ENCODE results near the gene OTUD4.

The OTUD4 gene

GRCh38 chr4:145195167-145195952 is 15.0 kb upstream of the OTUD4 start:
- no peak for DNase-seq (ENCODE audit: low read depth)
- TF ChIP-seq CTCF (IDR thresholded peaks at IDR 0.05; ENCODE audit: control insufficient read depth, insufficient read depth, low read depth, low read length, missing control alignments), result no peak
- no peak overlapping the region for H3K4me3 ChIP-seq (ENCODE audit: control insufficient read depth, low read depth, low read length)

GRCh38 chr4:145189981-145190380 is 9.6 kb upstream of the OTUD4 start:
- DNase-seq (ENCODE audit: low read depth), result no peak
- no peak for TF ChIP-seq CTCF (IDR thresholded peaks at IDR 0.05; ENCODE audit: control insufficient read depth, insufficient read depth, low read depth, low read length, missing control alignments)
- no peak overlapping the region for H3K4me3 ChIP-seq (ENCODE audit: control insufficient read depth, low read depth, low read length)

GRCh38 chr4:145186729-145187128 is 6.3 kb upstream of the OTUD4 start:
- TF ChIP-seq CTCF (IDR thresholded peaks at IDR 0.05; ENCODE audit: control insufficient read depth, insufficient read depth, low read depth, low read length, missing control alignments), result no peak
- H3K4me3 ChIP-seq (ENCODE audit: control insufficient read depth, low read depth, low read length), result no peak overlapping the region
- no peak for DNase-seq (ENCODE audit: low read depth)

GRCh38 chr4:145183581-145183980 is 3.2 kb upstream of the OTUD4 start:
- no peak overlapping the region for H3K4me3 ChIP-seq (ENCODE audit: control insufficient read depth, low read depth, low read length)
- TF ChIP-seq CTCF (IDR thresholded peaks at IDR 0.05; ENCODE audit: control insufficient read depth, insufficient read depth, low read depth, low read length, missing control alignments), result no peak
- DNase-seq (ENCODE audit: low read depth), result no peak

- no peak for DNase-seq (ENCODE audit: low read depth)
- no peak for TF ChIP-seq CTCF (IDR thresholded peaks at IDR 0.05; ENCODE audit: control insufficient read depth, insufficient read depth, low read depth, low read length, missing control alignments)
Observed at GRCh38 chr4:145183023-145183422, 2.6 kb upstream of the OTUD4 start.

GRCh38 chr4:145182222-145182621 is 1.8 kb upstream of the OTUD4 start:
- no peak for DNase-seq (ENCODE audit: low read depth)
- no peak overlapping the region for H3K4me3 ChIP-seq (ENCODE audit: control insufficient read depth, low read depth, low read length)
- no peak for TF ChIP-seq CTCF (IDR thresholded peaks at IDR 0.05; ENCODE audit: control insufficient read depth, insufficient read depth, low read depth, low read length, missing control alignments)

More at GRCh38 chr4:145183023-145183422, 2.6 kb upstream of the OTUD4 start:
- H3K4me3 ChIP-seq (ENCODE audit: control insufficient read depth, low read depth, low read length), result no peak overlapping the region
